Measurements from ENCODE around the gene TOM1L2.
"Not testable (repeated sequence)": the region's sequence is repeated elsewhere in the genome, so short reads cannot be mapped to it uniquely, and the experiment has no call there.

The TOM1L2 gene

DNA sequence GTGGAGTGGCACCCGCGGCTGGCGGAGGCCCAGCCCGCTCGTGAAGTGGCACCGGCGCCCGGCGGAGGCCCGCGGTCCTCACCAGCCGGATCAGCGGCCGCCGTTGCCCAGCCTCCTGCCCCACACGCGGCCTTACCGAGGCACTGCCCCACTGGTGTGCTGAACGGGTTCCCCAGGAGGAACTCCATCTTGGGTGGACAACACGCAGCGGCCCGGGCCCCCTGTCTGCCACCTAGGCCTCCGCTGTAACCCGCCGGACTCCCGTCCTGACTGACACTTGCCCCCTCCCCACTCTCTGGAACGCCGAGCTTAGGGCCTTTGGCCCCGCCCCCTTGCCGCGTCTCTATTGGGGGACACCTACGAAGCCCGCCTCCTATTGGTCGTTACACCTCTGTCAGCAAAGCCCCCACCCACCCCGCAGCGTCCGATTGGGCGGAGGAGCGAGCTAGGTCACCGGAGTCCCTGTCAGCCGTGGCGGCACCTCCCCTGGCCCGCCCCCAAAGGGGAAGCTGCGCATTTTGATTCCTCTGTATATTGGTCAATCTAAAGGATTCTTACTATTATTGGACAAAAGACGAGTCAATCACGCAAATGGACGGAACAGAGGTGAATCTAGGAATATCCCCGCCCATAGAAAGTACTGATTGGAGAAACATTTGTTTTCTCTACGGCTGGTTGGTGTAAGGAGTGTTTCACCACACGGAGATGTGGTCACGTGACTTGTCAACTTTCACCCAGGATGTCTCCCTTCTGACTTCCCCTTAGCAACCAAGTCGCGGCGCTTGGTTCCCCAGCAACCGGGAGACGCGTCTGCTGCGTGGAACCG is at the start of gene TOM1L2, which contains the start of gene DRC3:
Gene TOM1L2, minus strand, starts transcription at position 275 of the 826 bp plus-strand sequence. Its CDS starts 87 bp downstream, at position 188.
Gene DRC3, plus strand, starts transcription at position 737 of the 826 bp plus-strand sequence. CDS start 4,737 bp downstream, outside the sequence.
- peak; percentile 100 for DNase-seq (ENCODE audit: low spot score)

DNA sequence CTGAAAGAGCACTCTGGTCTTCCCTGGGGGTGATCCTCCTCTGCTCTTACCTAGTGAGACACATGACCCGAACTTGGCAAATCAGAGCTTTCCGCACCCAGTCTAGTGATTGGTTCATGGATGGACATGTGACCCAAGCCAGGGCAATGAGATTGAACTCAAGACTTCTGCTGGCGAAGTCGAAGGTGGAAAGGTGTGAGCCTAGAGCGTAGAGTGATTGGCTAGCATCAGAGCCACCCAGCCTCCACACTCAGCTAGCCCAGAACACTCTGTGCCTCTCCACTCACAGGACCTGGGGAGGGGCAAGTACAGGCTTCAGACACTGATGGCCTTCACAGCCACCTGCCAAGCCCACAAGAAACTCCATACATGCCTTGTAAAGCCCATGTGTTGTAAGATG is 49.2 kb upstream of the TOM1L2 start:
- DNase-seq (ENCODE audit: low spot score), result no peak

DNA sequence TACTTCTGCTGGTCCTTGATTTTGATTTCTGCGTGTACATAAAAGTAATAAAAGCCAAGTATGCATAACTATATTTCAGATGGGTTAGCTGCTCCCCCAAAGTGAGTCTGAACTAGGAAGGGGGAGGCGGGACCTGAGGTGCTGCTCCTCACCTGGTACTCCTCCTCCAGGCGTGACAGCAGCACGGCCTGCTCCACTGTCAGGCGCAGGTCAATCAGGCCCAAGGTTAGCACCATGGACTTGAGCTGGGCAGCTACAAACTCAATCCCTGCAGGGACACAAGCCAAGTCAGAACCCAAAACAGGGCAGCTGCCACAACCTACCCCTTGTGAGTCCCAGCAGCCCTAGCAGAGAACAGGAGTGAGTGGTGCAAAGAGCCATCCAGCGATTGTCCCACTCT is 48.8 kb upstream of the TOM1L2 start:
- no peak for DNase-seq (ENCODE audit: low spot score)

DNA sequence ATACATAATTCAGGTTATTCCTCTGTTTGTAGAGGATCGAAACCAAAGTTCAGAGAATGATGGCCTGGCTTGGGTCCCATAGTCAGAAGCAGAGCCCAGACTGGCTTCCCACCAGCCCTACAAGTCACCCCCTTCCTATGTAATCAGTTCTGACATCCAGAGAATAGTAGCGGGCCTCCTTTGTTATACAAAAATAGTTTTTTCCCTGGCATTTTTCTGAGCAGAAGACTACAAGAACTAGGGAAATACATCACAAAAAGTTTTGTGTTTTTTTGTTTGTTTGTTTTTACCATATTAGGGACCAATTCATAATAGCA is 47.6 kb upstream of the TOM1L2 start:
- no peak for DNase-seq (ENCODE audit: low spot score)

DNA sequence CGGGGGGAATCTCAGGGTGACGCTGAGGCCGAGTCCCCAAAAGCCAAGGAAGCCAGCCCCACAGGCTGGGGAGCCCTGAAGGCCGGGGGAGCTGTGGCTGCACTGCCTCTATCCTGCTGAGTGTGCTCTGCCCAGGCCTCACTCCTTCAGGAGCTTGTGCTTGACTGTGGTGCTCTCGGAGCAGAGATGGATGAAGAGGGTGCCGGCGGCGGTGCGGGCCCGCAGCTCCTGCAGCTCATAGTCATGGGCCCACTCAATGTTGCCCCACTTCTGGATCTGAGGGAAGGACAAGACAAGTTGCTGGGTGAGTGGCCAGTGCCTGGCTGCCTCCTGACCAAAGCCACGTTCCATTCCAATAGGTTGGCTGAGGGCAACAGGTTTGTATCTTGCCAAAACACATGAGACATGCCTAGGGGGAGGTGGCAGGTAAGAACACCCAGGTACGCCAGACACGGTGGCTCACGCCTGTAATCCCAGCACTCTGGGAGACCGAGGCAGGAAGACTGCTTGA is 46.3 kb upstream of the TOM1L2 start:
- no peak for DNase-seq (ENCODE audit: low spot score)

DNA sequence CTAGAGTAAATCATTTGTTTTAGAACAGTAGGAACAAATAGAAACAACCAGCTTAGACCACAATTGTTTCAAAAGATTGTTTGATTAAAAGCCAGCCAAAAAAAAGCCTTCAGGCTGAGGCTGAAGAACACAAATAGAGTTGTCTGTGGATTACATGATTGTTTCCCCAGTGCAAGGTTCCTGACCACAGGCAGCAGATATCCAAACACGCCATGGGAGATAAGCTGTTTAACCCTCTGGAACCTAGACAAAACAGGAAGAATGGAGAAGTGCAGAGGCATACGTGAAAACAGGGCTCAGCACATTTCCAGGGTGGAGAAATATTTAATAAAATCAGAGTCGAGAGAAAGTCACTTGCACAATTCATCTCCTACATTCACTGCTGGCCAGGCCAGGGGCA is 45.8 kb upstream of the TOM1L2 start:
- DNase-seq (ENCODE audit: low spot score), result no peak

DNA sequence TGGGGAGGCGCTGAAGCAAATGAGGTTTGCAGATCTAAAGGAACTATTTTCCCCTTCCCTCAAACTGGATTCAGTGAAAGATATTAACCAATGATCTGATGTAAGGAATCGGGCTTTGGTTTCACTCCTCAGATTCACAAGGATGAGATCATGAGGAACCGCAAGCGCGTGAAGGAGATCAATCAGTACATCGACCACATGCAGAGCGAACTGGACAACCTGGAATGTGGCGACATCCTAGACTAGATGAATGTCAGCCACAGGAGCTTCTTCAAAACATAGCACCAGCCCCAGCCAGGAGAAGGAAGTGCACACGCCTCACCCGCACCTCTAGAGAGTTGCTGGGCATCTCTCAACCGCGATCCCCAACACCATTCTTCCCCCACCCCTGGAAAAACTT is 44.2 kb upstream of the TOM1L2 start:
- DNase-seq (ENCODE audit: low spot score), result no peak

DNA sequence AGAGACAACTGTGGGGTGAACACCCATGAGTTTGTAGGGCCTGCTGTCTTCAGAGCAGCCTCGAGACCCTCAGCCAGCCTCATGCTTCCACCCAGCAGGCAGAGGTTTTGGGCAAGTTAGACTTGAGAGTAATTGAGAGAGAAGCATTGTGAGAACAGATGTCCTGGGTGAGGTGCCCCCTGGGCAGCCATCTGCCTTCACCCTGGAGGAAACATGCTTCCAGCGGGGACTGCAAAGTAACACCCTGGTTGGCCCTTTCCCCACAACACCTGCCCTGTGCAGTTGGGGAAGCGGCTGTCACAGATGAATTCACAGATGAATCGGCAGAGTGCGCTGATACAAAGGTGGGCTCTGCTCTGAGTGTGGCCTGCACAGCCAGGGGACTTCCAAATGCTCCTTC is 43.4 kb upstream of the TOM1L2 start:
- DNase-seq (ENCODE audit: low spot score), result no peak

DNA sequence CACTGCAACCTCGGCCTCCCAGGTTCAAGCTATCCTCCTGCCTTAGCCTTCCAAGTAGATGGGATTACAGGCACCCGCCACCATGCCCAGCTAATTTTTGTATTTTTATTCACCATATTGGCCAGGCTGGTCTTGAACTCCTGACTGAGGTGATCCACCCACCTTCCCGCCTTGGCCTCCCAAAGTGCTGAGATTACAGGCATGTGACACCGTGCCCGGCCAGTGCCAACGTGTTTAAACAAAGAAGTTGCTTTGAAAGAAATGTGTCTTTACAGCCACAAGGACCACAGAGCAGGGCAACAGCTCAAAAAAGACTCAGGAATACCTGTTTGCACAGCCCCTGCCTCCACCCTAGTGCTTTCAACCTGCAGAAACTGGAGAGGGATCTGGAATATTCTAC is 41.8 kb upstream of the TOM1L2 start:
- DNase-seq (ENCODE audit: low spot score), result no peak

DNA sequence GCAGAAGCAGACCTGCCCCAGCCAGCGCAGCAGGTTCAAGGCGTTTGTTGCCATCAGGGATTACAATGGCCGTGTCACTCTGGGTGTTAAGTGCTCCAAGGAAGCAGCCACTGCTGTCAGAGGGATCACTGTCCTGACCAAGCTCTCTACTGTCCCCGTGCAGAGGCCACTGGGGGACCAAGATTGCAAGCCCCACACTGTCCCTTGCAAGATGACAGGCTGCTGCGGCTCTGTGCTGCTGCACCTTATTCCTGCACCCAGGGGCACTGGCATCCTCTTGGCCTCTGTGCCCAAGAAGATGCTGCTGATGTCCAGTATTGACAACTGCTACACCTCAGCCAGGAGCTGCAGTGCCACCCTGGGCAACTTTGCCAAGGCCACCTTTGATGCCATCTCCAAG is 39.1 kb upstream of the TOM1L2 start:
- DNase-seq (ENCODE audit: low spot score), result no peak

DNA sequence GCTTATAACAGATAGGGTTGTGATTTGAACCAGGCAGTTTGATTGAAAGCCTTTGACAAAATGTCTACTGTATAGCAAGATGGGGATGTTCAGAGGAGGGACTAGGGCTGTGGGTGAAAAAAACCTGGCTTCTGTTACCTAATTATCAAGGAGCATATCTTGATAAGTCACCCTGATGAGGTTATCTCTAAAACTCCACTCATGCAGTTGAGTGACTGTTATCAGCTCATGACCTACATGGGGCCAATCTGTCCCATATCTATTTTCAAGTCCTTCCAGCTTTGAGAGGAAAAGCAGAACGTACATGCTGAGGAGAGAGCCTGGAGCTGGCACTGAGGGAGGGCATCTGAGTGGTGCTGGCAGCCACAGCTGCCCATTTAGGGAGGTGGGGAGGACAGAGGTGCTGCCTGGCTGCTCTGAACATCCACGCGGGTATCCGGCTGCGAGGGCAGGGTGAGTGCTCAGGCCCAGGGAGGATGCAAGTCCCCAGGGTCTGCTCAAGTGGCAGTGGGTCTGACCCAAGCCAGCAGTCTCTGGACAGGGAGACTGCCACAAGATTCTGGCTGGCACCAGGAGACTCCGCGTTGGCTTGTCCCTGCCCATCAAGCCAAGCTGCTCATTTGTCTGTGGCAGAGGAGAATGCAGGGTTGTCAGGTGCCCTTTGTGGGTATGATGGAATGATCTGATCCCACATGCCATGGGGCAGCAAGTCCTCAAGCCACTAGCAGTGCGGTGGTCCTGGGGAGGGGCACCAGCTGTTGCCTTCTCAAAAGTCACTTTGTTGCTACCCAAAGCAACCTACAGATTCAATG is 37.6 kb upstream of the TOM1L2 start:
- DNase-seq (ENCODE audit: low spot score), result no peak

DNA sequence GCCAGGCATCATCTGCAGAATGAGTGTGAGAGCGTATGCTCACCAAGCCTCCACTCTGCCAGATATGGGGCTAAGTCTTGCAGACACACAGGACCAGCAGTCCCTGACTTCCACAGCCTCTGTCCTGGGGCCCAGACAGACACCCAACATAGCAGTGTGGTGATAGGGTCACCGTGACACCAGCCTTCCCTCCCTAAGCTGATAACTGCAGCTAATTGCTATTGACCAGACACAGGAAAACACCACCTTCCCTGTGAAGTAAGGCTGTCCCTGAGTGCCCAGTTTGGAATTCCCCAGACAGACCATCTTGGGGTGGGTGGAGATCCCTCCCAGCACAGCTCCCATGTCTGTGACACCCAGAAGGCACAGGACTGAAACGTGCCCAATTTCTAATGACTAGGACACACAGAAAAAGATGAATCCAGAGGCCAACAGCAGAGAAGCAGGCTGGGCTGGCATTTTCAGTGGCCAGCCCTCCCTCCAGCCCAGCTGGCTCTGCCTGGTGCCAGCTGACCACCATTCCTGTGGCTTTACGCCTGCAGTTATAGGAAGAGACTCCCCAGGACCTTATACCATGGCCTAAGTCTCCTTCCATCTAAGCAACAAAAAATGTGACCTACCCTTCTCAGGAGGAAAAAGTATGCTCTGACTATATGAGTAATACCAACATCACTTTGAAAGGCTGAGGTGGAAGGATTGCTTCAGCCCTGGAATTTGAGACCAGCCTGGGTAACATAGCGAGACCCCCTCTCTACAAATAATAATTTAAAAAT is 36.5 kb upstream of the TOM1L2 start:
- DNase-seq (ENCODE audit: low spot score), result no peak

DNA sequence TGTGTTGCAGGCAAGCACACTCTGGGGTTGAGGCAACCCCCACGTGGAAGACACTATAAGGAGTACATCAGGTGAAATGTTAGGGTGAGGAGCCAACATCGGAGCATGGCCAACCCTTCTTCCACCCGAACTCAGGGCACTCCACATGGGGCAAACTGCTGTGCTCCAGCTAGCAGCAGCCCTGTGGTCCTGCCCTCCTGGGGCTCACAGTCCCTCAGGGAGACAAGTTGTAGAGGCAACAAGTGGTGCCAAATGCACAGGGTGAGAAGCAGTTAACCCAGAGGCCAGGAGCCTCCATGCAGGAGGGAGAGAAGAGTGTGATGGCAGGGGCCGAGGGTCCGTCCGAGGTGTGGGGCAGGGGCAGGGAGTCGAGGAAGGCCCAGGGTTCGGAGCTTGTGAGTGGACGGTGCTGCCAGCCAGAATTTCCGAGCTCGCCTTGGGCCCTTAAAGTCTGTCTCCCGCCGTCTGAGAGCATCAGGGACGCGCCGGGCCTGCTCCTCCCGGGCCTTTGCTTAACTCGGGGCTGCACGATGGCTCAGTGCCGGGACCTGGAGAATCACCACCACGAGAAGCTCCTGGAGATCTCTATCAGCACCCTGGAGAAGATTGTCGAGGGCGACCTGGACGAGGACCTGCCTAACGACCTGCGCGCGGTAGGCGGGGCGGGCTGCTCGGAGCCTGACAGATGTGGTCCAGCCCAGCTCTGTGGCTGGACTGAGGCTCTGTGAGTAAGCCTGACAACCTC is 34.5 kb upstream of the TOM1L2 start:
- DNase-seq (ENCODE audit: low spot score), result no peak

DNA sequence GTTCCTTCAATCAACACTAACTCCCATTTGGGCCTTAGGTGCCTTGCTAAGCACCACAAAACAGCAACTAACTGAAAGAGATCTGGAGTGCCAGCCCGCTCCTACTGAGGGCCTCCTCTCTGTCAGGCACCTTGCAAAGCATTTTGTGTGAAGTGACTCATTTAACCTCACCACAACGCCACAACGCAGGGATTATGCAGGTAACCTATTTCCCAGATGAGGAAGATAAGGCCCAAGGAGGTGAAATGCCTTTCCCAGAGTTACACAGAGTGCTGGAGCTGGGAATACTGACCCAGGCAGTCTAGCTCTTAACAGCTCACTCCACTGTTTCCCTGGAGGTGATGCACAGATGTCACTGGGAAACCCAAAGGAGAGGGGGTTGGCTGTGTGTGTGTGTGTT is 33.3 kb upstream of the TOM1L2 start:
- no peak for DNase-seq (ENCODE audit: low spot score)

DNA sequence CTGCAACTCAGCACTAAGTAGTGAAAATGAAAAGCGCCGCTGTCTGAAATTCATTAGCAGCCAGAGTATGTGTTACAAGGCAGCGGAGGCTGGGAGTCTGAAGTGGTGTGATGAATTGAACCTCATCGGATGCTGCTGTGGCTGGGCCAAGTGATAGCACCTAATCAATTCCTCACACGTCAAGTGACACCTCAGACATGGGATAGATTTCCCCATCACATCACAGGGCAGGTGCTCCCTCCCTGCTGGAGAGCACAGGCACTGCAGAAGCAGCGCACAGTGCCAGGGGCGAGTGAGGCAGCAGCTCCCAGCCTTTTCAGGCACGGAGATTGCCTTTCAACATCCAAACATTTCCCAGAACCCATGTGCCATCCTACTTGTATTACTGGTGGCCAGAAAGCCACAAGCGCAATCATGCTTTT is 32.7 kb upstream of the TOM1L2 start:
- no peak for DNase-seq (ENCODE audit: low spot score)

DNA sequence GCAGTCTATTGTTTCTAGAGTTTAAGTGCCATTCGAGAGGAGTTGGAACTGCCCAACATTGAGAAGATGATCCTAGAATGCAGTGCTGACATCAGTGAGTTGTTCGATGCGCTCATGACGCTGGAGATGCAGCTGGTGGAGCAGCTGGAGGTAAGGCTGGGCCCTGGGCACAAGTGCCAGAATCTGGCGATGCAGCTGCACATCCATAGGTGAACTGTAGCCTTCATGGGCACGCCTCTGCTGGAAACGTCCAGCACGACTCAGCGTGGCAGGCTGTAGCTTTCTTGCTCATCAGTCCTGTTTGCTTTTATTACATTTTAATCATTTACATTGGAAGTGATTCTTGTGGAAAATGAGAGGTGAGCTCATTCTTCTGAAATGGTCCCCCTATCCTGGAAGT is 32.1 kb upstream of the TOM1L2 start:
- DNase-seq (ENCODE audit: low spot score), result no peak

DNA sequence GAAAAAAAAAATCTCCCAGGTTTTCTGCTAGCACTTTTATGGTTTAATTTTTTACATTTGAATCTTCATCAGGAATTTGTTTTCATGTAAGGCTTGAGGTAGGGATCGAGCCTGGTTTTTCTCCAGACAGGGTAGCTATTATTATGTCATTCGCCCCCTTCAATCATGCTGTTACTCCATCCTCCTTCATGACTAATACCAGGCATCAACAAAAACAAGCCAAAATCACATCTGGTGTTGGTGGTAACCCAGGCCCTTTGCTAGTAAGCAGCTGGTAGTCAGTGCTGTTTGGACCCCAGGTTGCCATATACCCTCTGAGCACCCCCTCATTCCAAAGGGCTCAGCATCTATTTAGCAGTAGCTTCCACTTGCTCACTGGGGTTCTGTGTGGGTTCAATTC is 30.0 kb upstream of the TOM1L2 start:
- no peak for DNase-seq (ENCODE audit: low spot score)

DNA sequence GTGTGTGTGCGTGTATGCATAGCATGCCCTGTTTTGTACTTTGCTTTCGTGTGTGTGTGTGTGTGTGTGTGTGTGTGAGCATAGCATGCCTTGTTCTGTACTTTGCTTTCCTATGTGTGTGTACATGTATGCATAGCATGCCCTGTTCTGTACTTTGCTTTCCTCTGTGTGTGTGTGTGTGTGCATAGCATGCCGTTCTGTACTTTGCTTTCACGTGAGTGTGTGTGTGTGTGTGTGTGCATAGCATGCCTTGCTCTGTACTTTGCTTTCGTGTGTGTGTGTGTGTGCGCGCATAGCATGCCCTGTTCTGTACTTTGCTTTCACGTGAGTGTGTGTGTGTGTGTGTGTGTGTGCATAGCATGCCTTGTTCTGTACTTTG is 27.8 kb upstream of the TOM1L2 start:
- DNase-seq (ENCODE audit: low spot score), result no peak

DNA sequence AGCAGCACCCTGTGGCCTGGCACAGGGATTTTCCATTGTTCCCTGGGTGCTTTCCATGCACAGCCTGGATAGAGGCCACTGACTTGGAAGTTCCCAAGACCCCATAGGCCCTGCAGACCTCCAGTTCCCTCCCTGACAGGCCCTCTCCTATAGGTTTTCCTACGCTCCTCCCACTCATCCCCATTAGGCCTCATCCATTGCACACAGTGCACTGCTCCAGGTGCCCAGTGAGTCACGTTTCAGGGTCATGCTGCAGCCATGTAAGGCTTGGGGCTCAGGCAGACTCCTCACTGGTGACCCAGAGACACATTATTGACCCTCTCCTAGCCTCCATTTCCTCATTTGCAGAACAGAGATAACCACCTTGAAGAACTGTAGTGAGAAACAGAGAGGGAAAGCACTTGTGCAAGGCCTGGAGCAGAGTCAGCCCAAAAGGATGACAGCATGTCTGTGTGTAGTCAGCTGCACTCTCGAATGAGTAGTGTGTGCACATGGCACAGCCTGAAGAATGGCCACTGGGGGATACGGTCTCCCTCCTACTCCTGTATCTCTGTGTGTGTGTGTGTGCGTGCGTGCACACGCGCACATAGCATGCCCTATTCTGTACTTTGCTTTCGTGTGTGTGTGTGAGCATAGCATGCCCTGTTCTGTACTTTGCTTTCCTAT is 27.3 kb upstream of the TOM1L2 start:
- no peak for DNase-seq (ENCODE audit: low spot score)

DNA sequence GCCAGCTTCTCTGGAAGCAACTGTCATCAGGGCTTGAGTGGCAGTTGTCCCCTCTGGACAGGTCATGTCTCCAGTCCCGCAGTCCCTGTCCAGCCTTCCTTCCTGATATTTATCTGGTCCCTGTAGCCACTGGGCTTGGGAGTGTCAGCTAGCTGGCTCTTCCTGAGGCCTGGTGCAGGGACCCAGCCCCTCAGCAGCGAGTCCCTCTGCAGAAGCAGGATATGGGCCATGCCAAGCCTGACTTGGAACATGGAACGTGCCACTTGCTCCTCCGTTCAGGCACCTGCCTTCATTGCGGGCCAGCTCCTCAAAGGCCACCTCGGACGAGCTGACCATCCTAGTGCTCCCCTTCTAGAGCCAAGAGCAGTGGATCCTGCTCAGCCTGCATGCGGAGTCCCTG is 26.7 kb upstream of the TOM1L2 start:
- no peak for DNase-seq (ENCODE audit: low spot score)

DNA sequence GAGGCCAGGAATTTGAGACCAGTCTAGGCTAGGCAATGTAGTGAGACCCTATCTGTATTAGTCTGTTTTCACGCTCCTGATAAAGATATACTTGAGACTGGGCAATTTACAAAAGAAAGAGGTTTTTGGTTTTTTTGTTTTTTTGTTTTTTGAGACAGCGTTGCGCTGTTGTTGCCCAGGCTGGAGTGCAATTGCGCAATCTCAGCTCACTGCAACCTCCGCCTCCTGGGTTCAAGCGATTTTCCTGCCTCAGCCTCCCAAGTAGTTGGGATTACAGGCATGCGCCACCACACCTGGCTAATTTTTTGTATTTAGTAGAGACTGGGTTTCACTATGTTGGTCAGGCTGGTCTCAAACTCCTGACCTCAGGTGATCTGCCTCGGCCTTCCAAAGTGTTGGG is 23.7 kb upstream of the TOM1L2 start:
- DNase-seq (ENCODE audit: low spot score), result not testable (repeated sequence)

Data from CD4-positive, alpha-beta T cell treated with Interleukin-6 at 100 ng/mL for 8 hours (primary cell).